Naive thymus-derived CD8-positive, alpha-beta T cell (primary cell): ENCODE results near the gene FMN1. TPM values are rescaled to one million over a fixed set of nuclear protein-coding genes. Genes with fewer than 3 reads are reported as not detected.

ENCODE experiments used
- ATAC-seq, 2 donors: fragments of 150-1000 bp; cut with Tn5 transposase in 1 of 2; sonication (Bioruptor Pico), chemical (Tn5 transposase) in 1 of 2; 1 replicate in 1 of 2; 2 replicates in 1 of 2; pipeline ENCODE4 v1.10.0; 2021; ENCODE audit warnings: mild to moderate bottlenecking in 2 of 2, moderate library complexity in 2 of 2
- POLR2A ChIA-PET: fragments of 350-600 bp; sonication (Branson Sonifier 250); formaldehyde crosslinking; loops from one replicate; lab custom pipeline; 2021; ENCODE audit warnings: antibody characterized with exemption; lab: Charles Lee
- DNase-seq, 10 donors: peaks; one replicate each; pipeline versions ENCODE4 v3.0.0 to v3.0.0-alpha.2; 2020 to 2022
- H3K27ac Mint-ChIP-seq, 10 donors: one replicate each; pipeline ENCODE4 v1.8.0; 2020 to 2022; ENCODE audit warnings: mild to moderate bottlenecking in 10 of 10, mixed read lengths in 10 of 10, moderate library complexity in 4 of 10, inconsistent platforms in 1 of 10
- H3K27me3 Mint-ChIP-seq, 5 donors: one replicate each; pipeline ENCODE4 v1.8.0; 2021 to 2022; ENCODE audit warnings: mixed read lengths in 5 of 5
- H3K36me3 Mint-ChIP-seq, 3 donors: one replicate each; pipeline ENCODE4 v1.8.0; 2020 to 2022; ENCODE audit warnings: mixed read lengths in 3 of 3, mild to moderate bottlenecking in 2 of 3, inconsistent platforms in 1 of 3
- H3K4me1 Mint-ChIP-seq, 4 donors: one replicate each; pipeline ENCODE4 v1.8.0; 2021 to 2022; ENCODE audit warnings: mixed read lengths in 4 of 4
- H3K4me3 Mint-ChIP-seq, 10 donors: one replicate each; pipeline ENCODE4 v1.8.0; 2020 to 2022; ENCODE audit warnings: mild to moderate bottlenecking in 10 of 10, mixed read lengths in 10 of 10, moderate library complexity in 6 of 10, inconsistent platforms in 1 of 10
- H3K9me3 Mint-ChIP-seq, 9 donors: one replicate each; pipeline ENCODE4 v1.8.0; 2020 to 2022; ENCODE audit warnings: mixed read lengths in 9 of 9, mild to moderate bottlenecking in 3 of 9, inconsistent platforms in 1 of 9, moderate library complexity in 1 of 9
- polyA plus RNA-seq, 3 donors: library from polyadenylated mRNA; unstranded; fragments of 300-500 nt; fragmentation: Illumina TruSeq; gene quantifications; one replicate each; pipeline ENCODE4 v1.2.3, GENCODE V29; 2021
- total RNA-seq, 8 experiments: library from RNA in 2 of 8; stranded (reverse) in 2 of 8; gene quantifications; one replicate each; pipeline ENCODE4 v1.2.3 and lab custom pipeline; 2021 to 2026

FMN1 gene
- total and polyA plus RNA-seq, 5 experiments from 2014 or later, result 0.19 to 0.42 (median 0.21) TPM; not detected in 2

DNA sequence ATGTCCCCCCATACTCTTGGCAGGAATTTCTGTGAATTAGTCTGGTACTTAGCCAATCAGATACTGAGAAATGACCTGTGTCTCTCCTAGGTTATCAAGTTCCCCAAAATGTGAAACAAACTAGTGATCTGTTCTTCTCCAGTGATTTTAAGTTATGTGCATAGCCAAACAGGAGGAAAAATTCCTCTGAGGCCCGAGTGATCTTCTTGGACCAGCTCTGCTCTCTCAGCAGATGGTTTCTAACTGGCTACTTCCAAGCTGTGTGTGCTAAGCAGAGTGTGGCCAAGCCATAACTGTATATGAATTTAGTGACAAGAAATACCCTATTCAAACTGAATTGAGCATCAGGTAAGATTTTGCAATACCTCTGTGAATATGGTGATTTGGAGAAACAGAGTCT, 387.2 kb downstream of the FMN1 start:
- peaks cover 4 to 15% (median 8%) of the 10 kb centered on the region in 4 donors for H3K4me1 Mint-ChIP-seq
- no peak overlapping the region for H3K27ac Mint-ChIP-seq
- H3K36me3 Mint-ChIP-seq, result peaks cover 0 to 17% (median 12%) of the 10 kb centered on the region in 3 donors
- no peak for DNase-seq
- H3K4me3 Mint-ChIP-seq, result no peak overlapping the region
- POLR2A ChIA-PET, result no interaction called here
- ATAC-seq, result no peak
- peaks cover 4 to 34% (median 15%) of the 10 kb centered on the region in 5 donors for H3K27me3 Mint-ChIP-seq
- H3K9me3 Mint-ChIP-seq, result peaks cover 0 to 15% (median 7%) of the 10 kb centered on the region in 9 donors

DNA sequence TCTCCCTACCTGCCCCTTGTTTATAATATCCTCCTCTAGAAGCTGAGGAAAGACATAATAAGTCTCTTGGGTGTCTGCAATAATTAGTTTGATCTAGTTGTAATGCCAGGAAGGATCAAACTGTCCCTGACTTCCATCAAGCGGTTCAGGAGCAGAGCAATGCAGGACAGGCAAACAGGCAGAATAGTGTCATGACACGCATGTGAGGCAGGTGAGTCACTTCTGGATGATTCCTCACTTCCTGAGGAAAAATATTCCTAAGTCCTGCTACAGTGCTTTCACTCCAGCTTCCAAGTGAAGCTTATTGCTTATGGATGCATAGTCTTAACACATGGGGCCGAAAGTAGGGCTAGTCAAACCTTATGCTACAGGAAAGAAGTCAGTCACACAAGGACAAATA, 390.9 kb downstream of the FMN1 start:
- peaks cover 6 to 16% (median 10%) of the 10 kb centered on the region in 4 donors for H3K4me1 Mint-ChIP-seq
- H3K4me3 Mint-ChIP-seq, result no peak overlapping the region
- peaks cover 0 to 15% (median 7%) of the 10 kb centered on the region in 9 donors for H3K9me3 Mint-ChIP-seq
- no peak for ATAC-seq
- POLR2A ChIA-PET, result no interaction called here
- DNase-seq, result no peak
- peaks cover 4 to 32% (median 10%) of the 10 kb centered on the region in 5 donors for H3K27me3 Mint-ChIP-seq
- no peak overlapping the region for H3K27ac Mint-ChIP-seq
- peaks cover 0 to 26% (median 12%) of the 10 kb centered on the region in 3 donors for H3K36me3 Mint-ChIP-seq

DNA sequence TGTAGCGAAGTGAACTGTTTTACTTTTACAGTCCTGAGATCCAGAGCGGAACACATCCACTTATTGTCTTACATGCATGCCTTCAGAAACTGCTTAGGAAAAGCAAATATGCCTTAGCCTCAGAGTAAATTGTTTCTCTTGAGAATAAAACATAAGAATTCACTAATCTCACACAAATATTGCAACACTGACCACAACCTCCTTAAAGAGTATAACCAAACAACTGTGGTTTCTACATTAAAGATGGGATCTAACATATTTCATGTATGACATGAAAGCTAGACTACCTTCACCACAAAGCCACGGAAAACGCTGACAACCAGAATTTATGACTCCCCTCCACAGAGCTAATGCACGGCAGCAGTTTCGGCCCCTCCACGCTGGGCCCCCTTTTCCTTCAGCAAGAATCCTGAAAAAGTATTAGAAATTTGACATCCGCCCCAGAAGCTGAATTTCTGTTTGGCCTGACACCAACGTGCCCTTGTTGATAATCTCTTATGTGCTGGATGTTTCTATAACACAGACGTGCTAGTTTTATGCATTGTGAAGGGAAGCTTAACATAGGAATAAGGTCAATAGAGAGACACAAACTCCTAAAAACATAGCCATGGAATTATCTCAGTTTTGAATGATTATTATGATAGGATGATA, 392.1 kb downstream of the FMN1 start:
- Mint-ChIP-seq H3K27ac (peak overlapping the region in 1 of 10 donors; percentile 71), H3K9me3 (peaks cover 0 to 15% (median 7%) of the 10 kb centered on the region in 9 donors), H3K4me1 (peaks cover 6 to 16% (median 10%) of the 10 kb centered on the region in 4 donors), H3K27me3 (peaks cover 4 to 32% (median 10%) of the 10 kb centered on the region in 5 donors), H3K4me3 (no peak overlapping the region), H3K36me3 (peaks cover 0 to 30% (median 12%) of the 10 kb centered on the region in 3 donors)
- no peak for ATAC-seq
- POLR2A ChIA-PET, result no interaction called here
- no peak for DNase-seq

DNA sequence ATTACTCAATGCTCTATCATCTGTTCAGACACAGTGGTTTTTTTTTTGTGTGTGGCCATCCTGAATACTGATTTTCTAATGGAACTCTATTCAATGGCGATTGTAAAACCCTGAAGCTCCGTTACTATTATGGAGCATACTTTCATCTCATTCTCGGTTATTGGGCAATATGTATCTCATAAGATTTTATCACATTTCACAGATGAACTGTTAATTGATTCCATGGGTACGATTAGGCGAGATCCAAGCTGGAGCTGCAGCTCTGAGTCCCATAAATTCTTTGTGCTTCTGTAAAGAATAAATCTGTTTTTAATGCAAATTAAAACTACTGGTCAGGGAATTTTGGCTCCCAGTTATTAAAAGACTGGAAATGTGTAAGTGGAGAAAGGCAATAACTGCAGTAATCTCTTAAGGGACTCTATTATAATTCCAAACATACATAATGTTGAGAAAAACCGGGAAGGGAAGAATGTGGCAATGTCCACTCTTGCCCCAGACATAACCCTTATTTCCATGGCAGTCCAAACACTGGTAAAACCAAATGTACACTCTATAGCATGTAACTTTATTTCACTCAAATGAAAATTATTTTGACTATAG, 394.5 kb downstream of the FMN1 start:
- DNase-seq (no peak), ATAC-seq (no peak)
- H3K27me3 Mint-ChIP-seq, result peaks cover 0 to 32% (median 6%) of the 10 kb centered on the region in 5 donors
- H3K4me1 Mint-ChIP-seq, result peaks cover 6 to 14% (median 10%) of the 10 kb centered on the region in 4 donors
- peaks cover 0 to 34% (median 12%) of the 10 kb centered on the region in 3 donors for H3K36me3 Mint-ChIP-seq
- no peak overlapping the region for H3K4me3 Mint-ChIP-seq
- H3K9me3 Mint-ChIP-seq, result peaks cover 0 to 15% (median 5%) of the 10 kb centered on the region in 9 donors
- H3K27ac Mint-ChIP-seq, result no peak overlapping the region
- POLR2A ChIA-PET, result no interaction called here

DNA sequence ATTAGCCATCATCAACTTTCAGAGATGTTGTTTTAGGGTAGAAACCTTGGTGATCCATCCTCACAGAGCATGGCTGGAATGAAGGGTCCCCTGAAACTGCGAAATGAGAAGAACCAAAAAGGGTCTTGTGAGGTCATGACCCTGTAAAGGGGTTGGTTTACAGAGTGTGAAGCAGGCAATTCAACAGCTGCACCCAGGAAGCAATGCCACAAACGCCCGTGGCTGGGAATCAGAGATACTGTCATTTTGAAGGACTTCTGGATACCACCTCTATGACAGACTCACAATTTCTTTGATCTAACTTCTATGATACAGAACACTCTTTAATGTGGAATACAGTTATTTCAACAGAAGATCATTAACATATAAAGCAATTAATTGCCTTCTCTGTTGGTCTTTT, 397.7 kb downstream of the FMN1 start:
- DNase-seq, result no peak
- H3K27me3 Mint-ChIP-seq, result peaks cover 0 to 16% (median 2%) of the 10 kb centered on the region in 5 donors
- no peaks in the 10 kb centered on the region for H3K4me1 Mint-ChIP-seq

DNA sequence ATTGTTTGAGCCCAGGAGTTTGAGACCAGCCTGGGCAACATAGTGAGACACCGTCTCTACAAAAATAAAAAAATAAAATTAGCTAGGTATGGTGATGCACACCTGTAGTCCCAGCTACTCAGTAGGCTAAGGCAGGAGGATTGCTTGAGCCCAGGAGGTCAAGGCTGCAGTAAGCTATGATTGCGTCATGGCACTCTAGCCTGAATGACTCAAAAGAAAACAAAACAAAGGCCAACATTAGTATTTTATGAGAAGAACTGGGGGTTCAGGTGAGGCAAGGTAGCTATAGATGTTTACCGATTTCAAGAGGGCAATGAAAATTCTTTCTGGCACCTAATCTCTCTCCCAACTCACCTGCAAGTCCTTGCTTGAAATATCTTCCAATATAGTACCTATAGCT, 399.5 kb downstream of the FMN1 start:
- Mint-ChIP-seq H3K27me3 (peaks cover 0 to 2% (median 2%) of the 10 kb centered on the region in 5 donors), H3K36me3 (peaks cover 0 to 30% (median 0%) of the 10 kb centered on the region in 3 donors), H3K27ac (no peak overlapping the region), H3K4me3 (no peak overlapping the region), H3K9me3 (no peaks in the 10 kb centered on the region), H3K4me1 (no peaks in the 10 kb centered on the region)
- DNase-seq (no peak), ATAC-seq (no peak)
- POLR2A ChIA-PET, result no interaction called here

More for the DNA sequence above, 397.7 kb downstream of the FMN1 start:
- H3K4me3 Mint-ChIP-seq, result no peak overlapping the region
- ATAC-seq, result no peak
- no peak overlapping the region for H3K27ac Mint-ChIP-seq
- H3K9me3 Mint-ChIP-seq, result no peaks in the 10 kb centered on the region
- POLR2A ChIA-PET, result no interaction called here
- peaks cover 0 to 37% (median 0%) of the 10 kb centered on the region in 3 donors for H3K36me3 Mint-ChIP-seq

GRCh38 chr15:32792436-32792835, 402.1 kb downstream of the FMN1 start:
- no peak overlapping the region for H3K4me3 Mint-ChIP-seq
- DNase-seq (no peak), ATAC-seq (no peak)
- H3K4me1 Mint-ChIP-seq, result peaks cover 0 to 2% (median 0%) of the 10 kb centered on the region in 4 donors
- H3K36me3 Mint-ChIP-seq, result peaks cover 0 to 26% (median 0%) of the 10 kb centered on the region in 3 donors
- H3K27ac Mint-ChIP-seq, result no peak overlapping the region
- POLR2A ChIA-PET, result no interaction called here
- H3K9me3 Mint-ChIP-seq, result no peaks in the 10 kb centered on the region
- peaks cover 0 to 2% (median 2%) of the 10 kb centered on the region in 5 donors for H3K27me3 Mint-ChIP-seq

DNA sequence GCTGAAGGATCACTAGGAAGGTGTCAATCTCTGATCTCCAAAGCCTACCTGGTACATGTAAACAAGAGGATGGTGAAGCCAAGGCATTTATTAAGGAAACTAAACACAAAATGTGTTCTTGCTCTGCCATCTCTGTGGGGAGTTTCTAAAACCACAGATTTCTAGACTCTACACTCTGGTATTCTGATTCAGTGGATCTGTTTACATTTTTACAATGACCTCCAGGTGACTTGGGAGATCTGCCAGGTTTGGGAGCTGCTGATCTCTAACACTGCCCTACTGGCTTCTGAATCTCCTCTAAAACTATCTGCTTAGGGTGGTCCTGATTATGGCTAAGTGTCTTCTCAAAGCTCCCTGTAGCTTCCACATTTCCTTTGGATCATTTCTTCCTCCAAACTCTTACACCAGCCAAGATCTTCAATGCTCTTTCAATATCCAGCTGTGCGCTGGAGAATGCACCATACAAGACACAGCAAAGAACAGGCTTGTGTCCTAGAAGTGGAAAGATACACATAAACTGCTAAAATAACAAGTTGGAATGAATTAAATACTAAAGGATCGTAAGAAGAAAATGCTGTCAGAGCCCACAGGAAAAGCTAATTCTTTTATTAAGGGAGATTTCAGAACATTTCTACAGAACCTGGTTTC, 404.0 kb downstream of the FMN1 start:
- no peak for DNase-seq
- peaks cover 0 to 32% (median 0%) of the 10 kb centered on the region in 3 donors for H3K36me3 Mint-ChIP-seq
- no peaks in the 10 kb centered on the region for H3K9me3 Mint-ChIP-seq
- no peak overlapping the region for H3K4me3 Mint-ChIP-seq
- ATAC-seq, result no peak
- POLR2A ChIA-PET, result no interaction called here
- no peak overlapping the region for H3K27ac Mint-ChIP-seq
- peaks cover 0 to 2% (median 0%) of the 10 kb centered on the region in 4 donors for H3K4me1 Mint-ChIP-seq
- peaks cover 0 to 5% (median 2%) of the 10 kb centered on the region in 5 donors for H3K27me3 Mint-ChIP-seq

- peaks cover 0 to 6% (median 3%) of the 10 kb centered on the region in 5 donors for H3K27me3 Mint-ChIP-seq
- ATAC-seq, result no peak
- POLR2A ChIA-PET, result no interaction called here
- no peak overlapping the region for H3K4me3 Mint-ChIP-seq
- no peak for DNase-seq
- peaks cover 0 to 2% (median 0%) of the 10 kb centered on the region in 4 donors for H3K4me1 Mint-ChIP-seq
- peaks cover 0 to 32% (median 0%) of the 10 kb centered on the region in 3 donors for H3K36me3 Mint-ChIP-seq
- H3K27ac Mint-ChIP-seq, result no peak overlapping the region
- H3K9me3 Mint-ChIP-seq, result no peaks in the 10 kb centered on the region
These were observed 406.6 kb downstream of the FMN1 start for GRCh38 chr15:32787949-32788348.

DNA sequence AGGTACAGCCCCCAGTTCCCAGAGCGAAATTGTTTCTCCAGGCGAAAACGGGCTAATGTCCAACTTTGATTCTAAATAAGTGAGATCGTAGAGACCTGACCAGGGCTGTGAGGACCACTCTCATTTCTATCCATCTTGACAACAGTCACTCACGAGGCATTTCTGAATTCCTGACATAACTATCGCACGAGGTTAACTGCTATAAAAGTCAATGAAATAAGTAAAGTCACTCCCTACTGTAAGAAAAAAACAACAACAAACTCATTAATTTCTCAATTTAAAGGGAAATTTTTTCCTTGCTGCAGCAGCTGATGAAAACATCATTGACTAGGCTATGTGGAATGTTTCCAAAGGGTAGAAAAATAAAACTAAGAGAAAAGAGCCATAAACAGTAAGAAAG, 407.6 kb downstream of the FMN1 start:
- H3K36me3 Mint-ChIP-seq, result peaks cover 0 to 35% (median 1%) of the 10 kb centered on the region in 3 donors
- peaks cover 0 to under 1% (median 0%) of the 10 kb centered on the region in 9 donors for H3K9me3 Mint-ChIP-seq
- POLR2A ChIA-PET, result no interaction called here
- H3K4me1 Mint-ChIP-seq, result peaks cover 0 to 2% (median 0%) of the 10 kb centered on the region in 4 donors
- H3K4me3 Mint-ChIP-seq, result no peak overlapping the region
- no peak overlapping the region for H3K27ac Mint-ChIP-seq
- DNase-seq (no peak), ATAC-seq (no peak)
- peaks cover under 1 to 13% (median 5%) of the 10 kb centered on the region in 5 donors for H3K27me3 Mint-ChIP-seq

DNA sequence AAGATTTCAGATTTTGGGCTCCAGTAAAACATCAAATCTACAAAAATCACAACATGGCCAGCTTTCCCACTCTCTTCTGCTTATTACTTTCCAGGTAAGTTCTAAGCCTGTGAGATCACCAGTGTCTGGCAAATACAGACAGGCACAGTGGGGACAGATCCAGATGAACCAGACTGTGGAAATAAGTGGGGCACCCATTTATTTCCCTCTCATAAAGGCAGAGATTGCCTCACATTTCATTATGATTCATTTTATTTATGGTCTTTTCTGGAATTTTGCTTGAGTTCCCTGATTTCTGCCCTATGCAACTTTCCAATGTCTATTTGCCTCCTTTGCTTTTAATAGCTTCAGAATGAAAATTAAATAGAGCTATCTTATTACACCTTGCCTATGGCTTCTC, 409.9 kb downstream of the FMN1 start:
- POLR2A ChIA-PET, result no interaction called here

DNA sequence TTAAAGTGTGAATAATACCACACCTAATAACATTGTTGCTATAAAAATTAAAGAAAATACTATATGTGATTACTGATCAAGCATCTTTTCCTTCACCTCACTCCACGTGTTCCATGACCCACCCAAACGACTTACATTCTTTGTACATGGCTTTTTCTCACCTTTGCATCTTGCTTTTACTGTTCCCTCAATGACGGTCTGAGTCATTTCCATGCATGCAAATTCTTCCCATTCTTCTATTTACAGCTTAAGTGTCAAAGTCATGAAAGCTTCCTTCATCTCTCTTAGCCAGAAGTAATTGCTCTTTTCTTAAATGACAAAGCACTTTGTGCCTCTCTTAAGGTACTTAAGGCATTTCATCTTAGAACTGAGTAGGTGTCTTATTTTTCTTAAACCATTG, 412.7 kb downstream of the FMN1 start:
- Mint-ChIP-seq H3K36me3 (peaks cover 0 to 27% (median 12%) of the 10 kb centered on the region in 3 donors), H3K4me1 (no peaks in the 10 kb centered on the region), H3K27ac (no peak overlapping the region), H3K9me3 (peaks cover 0 to 21% (median 5%) of the 10 kb centered on the region in 9 donors), H3K27me3 (peaks cover 1 to 20% (median 5%) of the 10 kb centered on the region in 5 donors), H3K4me3 (no peak overlapping the region)
- ATAC-seq, result no peak
- no peak for DNase-seq
- POLR2A ChIA-PET, result no interaction called here

More for the DNA sequence above, 409.9 kb downstream of the FMN1 start:
- ATAC-seq (no peak), DNase-seq (no peak)
- peaks cover 3 to 20% (median 5%) of the 10 kb centered on the region in 5 donors for H3K27me3 Mint-ChIP-seq
- H3K4me3 Mint-ChIP-seq, result no peak overlapping the region
- peaks cover 0 to 2% (median 0%) of the 10 kb centered on the region in 4 donors for H3K4me1 Mint-ChIP-seq
- peaks cover 0 to 6% (median 0%) of the 10 kb centered on the region in 9 donors for H3K9me3 Mint-ChIP-seq
- no peak overlapping the region for H3K27ac Mint-ChIP-seq
- peaks cover 0 to 37% (median 4%) of the 10 kb centered on the region in 3 donors for H3K36me3 Mint-ChIP-seq
